ENCODE data around the gene KLHL36. TPM values are rescaled to one million over a fixed set of nuclear protein-coding genes. Genes with fewer than 3 reads are reported as not detected.

The KLHL36 gene
- polyA plus RNA-seq, 1 of the 3 experiments (the other 2 are of a cell fraction) = 39.8 TPM

GRCh38 chr16:84704253-84704652, 55.9 kb downstream of the KLHL36 start:
- no peaks in the 10 kb centered on the region for H3K36me3 ChIP-seq (replicated peaks in 1 of 2; ENCODE audit: control insufficient read depth in 1 of 2, insufficient read depth in 2 of 2, low read length in 1 of 2)
- no peak overlapping the region for H3K4me2 ChIP-seq
- H3K4me3 ChIP-seq (ENCODE audit: low read depth in 2 of 2, low read length in 1 of 2) = no peak overlapping the region
- peaks cover 94% of the 10 kb centered on the region for H3K79me2 ChIP-seq (ENCODE audit: insufficient read depth)
- H3K4me1 ChIP-seq (ENCODE audit: control insufficient read depth in 1 of 2, insufficient read depth in 2 of 2, low read depth in 1 of 2, low read length in 1 of 2) = peaks cover 7 to 12% of the 10 kb centered on the region in 2 experiments; a peak in 2 of 4 replicates
- H3F3A ChIP-seq (replicated peaks; ENCODE audit: insufficient read depth) = no peaks in the 10 kb centered on the region
- no peaks in the 10 kb centered on the region for H3K9me3 ChIP-seq
- no peak overlapping the region for H2AFZ ChIP-seq (ENCODE audit: low read depth)
- 95% methylated on average over 2 of the region's 2 CpGs for WGBS (ENCODE audit: low lambda C conversion rate)
- no peak overlapping the region for H3K9ac ChIP-seq
- TF ChIP-seq NFIC (IDR thresholded peaks at IDR 0.05; ENCODE audit: borderline replicate concordance) (no peak), USF1 (IDR thresholded peaks at IDR 0.05; ENCODE audit: borderline replicate concordance, low read depth) (no peak), SIN3A (IDR thresholded peaks at IDR 0.05; ENCODE audit: borderline replicate concordance, low read depth, low read length) (no peak), USF2 (IDR thresholded peaks at IDR 0.05; ENCODE audit: borderline replicate concordance, low read depth, low read length) (no peak)
- no peak for DNase-seq
- peaks cover 87% of the 10 kb centered on the region for H4K20me1 ChIP-seq (ENCODE audit: insufficient read depth)
- no peak overlapping the region for H3K27ac ChIP-seq (ENCODE audit: low read depth in 2 of 2, low read length in 1 of 2)
- ChIA-PET POLR2A (no interaction called here), CTCF (interaction anchor here (0.8 to 6.0 kb wide), 5 partner anchors 22 to 267 kb away, joined by 3 to 39 read pairs (median 9); no protein-coding TSS in a partner anchor)
- no peaks in the 10 kb centered on the region for H3K27me3 ChIP-seq (ENCODE audit: insufficient read depth)
- no peaks in the 10 kb centered on the region for H3K9me2 ChIP-seq

DNA sequence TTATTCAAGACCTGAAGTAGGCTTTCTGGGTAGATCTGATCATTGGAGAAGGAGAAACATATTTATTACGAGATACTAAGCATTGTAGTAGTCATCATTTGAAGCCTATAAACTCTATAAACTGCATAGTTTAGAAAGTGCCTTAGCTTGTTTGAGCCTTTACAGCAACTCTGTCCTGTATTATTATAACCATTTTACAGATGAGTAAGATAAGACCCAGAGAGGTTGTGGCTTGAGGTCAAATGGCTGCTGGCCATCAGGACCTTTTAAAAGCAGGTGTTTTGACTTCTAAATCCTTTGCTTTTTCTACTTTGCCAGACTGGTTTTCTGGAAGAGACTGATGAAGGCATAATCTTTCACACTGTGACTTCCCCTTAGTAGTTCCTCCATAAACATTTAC, 58.5 kb downstream of the KLHL36 start:
- H3K9me3 ChIP-seq = no peaks in the 10 kb centered on the region
- no peak overlapping the region for H2AFZ ChIP-seq (ENCODE audit: low read depth)
- no peaks in the 10 kb centered on the region for H3F3A ChIP-seq (replicated peaks; ENCODE audit: insufficient read depth)
- POLR2A ChIA-PET = no interaction called here
- H3K36me3 ChIP-seq (replicated peaks in 1 of 2; ENCODE audit: control insufficient read depth in 1 of 2, insufficient read depth in 2 of 2, low read length in 1 of 2) = no peaks in the 10 kb centered on the region
- TF ChIP-seq GABPA (IDR thresholded peaks at IDR 0.05; ENCODE audit: low read depth) (no peak), USF2 (IDR thresholded peaks at IDR 0.05; ENCODE audit: borderline replicate concordance, low read depth, low read length) (no peak)
- DNase-seq = no peak
- peaks cover 100% of the 10 kb centered on the region for H3K79me2 ChIP-seq (ENCODE audit: insufficient read depth)
- CTCF ChIA-PET = no interaction called here
- no peaks in the 10 kb centered on the region for H3K9me2 ChIP-seq
- H3K4me2 ChIP-seq = 0 out of 2 replicates have a peak overlapping the region, but pooled peaks have one; percentile 24
- no peak overlapping the region for H3K9ac ChIP-seq
- H3K27ac ChIP-seq (ENCODE audit: low read depth in 2 of 2, low read length in 1 of 2) = no peak overlapping the region
- H3K27me3 ChIP-seq (ENCODE audit: insufficient read depth) = no peaks in the 10 kb centered on the region
- H4K20me1 ChIP-seq (ENCODE audit: insufficient read depth) = peaks cover 98% of the 10 kb centered on the region
- 88% methylated on average over 1 of the region's 1 CpG for WGBS (ENCODE audit: low lambda C conversion rate)
- H3K4me1 ChIP-seq (ENCODE audit: control insufficient read depth in 1 of 2, insufficient read depth in 2 of 2, low read depth in 1 of 2, low read length in 1 of 2) = peaks cover 4 to 7% of the 10 kb centered on the region in 2 experiments; a peak in 1 of 4 replicates
- H3K4me3 ChIP-seq (ENCODE audit: low read depth in 2 of 2, low read length in 1 of 2) = no peak overlapping the region

DNA sequence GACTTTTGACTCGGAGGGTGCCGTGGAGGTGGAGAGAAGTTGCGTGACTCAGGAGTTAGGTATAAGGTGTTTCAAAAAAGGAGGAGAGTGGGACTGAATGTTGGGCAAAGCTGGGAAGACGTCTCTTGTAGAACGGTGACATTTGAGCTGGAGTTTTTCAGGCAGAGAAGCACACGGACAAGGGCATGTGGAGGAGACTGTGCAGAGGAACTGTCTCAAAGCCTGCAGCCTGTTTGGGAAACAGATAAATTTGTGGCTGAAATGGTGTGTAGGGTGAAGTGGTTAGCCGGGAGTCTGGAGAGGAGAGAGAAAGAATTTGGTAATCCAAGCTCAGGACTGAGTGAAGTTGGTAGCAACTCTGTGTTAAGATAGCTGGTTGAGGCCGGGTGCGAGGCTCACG, 61.3 kb downstream of the KLHL36 start:
- Histone ChIP-seq H3K27ac (ENCODE audit: low read depth in 2 of 2, low read length in 1 of 2) (no peak overlapping the region), H2AFZ (ENCODE audit: low read depth) (no peak overlapping the region), H3K4me2 (no peak overlapping the region), H3K79me2 (ENCODE audit: insufficient read depth) (peaks cover 100% of the 10 kb centered on the region), H3K9me3 (no peaks in the 10 kb centered on the region), H3K9ac (no peak overlapping the region), H4K20me1 (ENCODE audit: insufficient read depth) (peaks cover 98% of the 10 kb centered on the region), H3K9me2 (no peaks in the 10 kb centered on the region), H3K27me3 (ENCODE audit: insufficient read depth) (no peaks in the 10 kb centered on the region), H3F3A (replicated peaks; ENCODE audit: insufficient read depth) (peaks cover 4% of the 10 kb centered on the region), H3K4me3 (ENCODE audit: low read depth in 2 of 2, low read length in 1 of 2) (no peak overlapping the region), H3K4me1 (ENCODE audit: control insufficient read depth in 1 of 2, insufficient read depth in 2 of 2, low read depth in 1 of 2, low read length in 1 of 2) (peaks cover 0 to 3% of the 10 kb centered on the region in 2 experiments; a peak in 1 of 4 replicates), H3K36me3 (replicated peaks in 1 of 2; ENCODE audit: control insufficient read depth in 1 of 2, insufficient read depth in 2 of 2, low read length in 1 of 2) (no peaks in the 10 kb centered on the region)
- 94% methylated on average over 10 of the region's 10 CpGs for WGBS (ENCODE audit: low lambda C conversion rate)
- TF ChIP-seq SMC3 (IDR thresholded peaks at IDR 0.05; ENCODE audit: low read depth, low read length) = no peak
- TF ChIP-seq FOXJ3 (CRISPR knock-in tag; IDR thresholded peaks at IDR 0.05) = no peak
- no peak for TF ChIP-seq ZBTB33 (IDR thresholded peaks at IDR 0.05; ENCODE audit: borderline replicate concordance, low read depth)
- DNase-seq = no peak
- ChIA-PET CTCF (interaction anchor here (0.6 to 3.5 kb wide), 6 partner anchors 11 to 87 kb away, joined by 3 to 14 read pairs (median 6); no protein-coding TSS in a partner anchor), POLR2A (interaction anchor here (0.6 kb wide), 1 partner anchor 140 kb away, joined by 3 read pairs; no protein-coding TSS in a partner anchor)

Data from SK-N-SH (cell line).